Left ventricle myocardium inferior (tissue), 1 donor: ENCODE measurements around the gene ZCWPW1. TPM values are rescaled to one million over a fixed set of nuclear protein-coding genes. Genes with fewer than 3 reads are reported as not detected.
"Not testable (repeated sequence)": the region's sequence is repeated elsewhere in the genome, so short reads cannot be mapped to it uniquely, and the experiment has no call there.

Source experiments
- DNase-seq: peaks from one replicate; pipeline ENCODE4 v3.0.0-alpha.2; 2020
- H3K27ac ChIP-seq: fragments of 200-600 bp; replicated peaks from 2 replicates; pipeline ENCODE4 v1.8.0; 2021
- H3K27me3 ChIP-seq: fragments of 200-600 bp; 2 replicates; pipeline ENCODE4 v1.8.0; 2021; ENCODE audit warnings: low read depth
- H3K36me3 ChIP-seq: fragments of 200-600 bp; 2 replicates; pipeline ENCODE4 v1.8.0; 2021
- H3K4me1 ChIP-seq: fragments of 200-600 bp; 2 replicates; pipeline ENCODE4 v1.8.0; 2021
- H3K4me3 ChIP-seq: fragments of 200-600 bp; 2 replicates; pipeline ENCODE4 v1.8.0; 2021; ENCODE audit warnings: mild to moderate bottlenecking, moderate library complexity
- H3K9me3 ChIP-seq: fragments of 200-600 bp; replicated peaks from 2 replicates; pipeline ENCODE4 v1.8.0; 2021
- CTCF ChIP-seq: fragments of 200-600 bp; IDR thresholded peaks from 2 replicates; pipeline ENCODE4 v1.8.0; 2021; ENCODE audit warnings: antibody characterized with exemption, mild to moderate bottlenecking, borderline replicate concordance
- intact Hi-C: fragments of 100-400 bp; cut with micrococcal nuclease; formaldehyde crosslinking; loops from one replicate; pipeline ENCODE4 v1.11.0; 2022
- total RNA-seq: library from RNA; stranded (reverse); fragmentation: NEBNext Ultra II Directional; extraction: Animal tissue kit (Norgen Biotek cat#: 25700); gene quantifications from one replicate; pipeline ENCODE4 v1.2.1, GENCODE V29; 2021
- donor health status: DM: no; HTN: yes; CAD: no; lungs with severe emphysema.

ZCWPW1 gene
- total RNA-seq, 1 donor from 2014 or later, result 4.6 TPM

GRCh38 chr7:100389437-100390088 is 38.9 kb downstream of the ZCWPW1 start:
- no peak for TF ChIP-seq CTCF
- Histone ChIP-seq H3K9me3 (no peaks in the 10 kb centered on the region), H3K36me3 (no peaks in the 10 kb centered on the region), H3K4me3 (no peak overlapping the region), H3K4me1 (peaks cover 26% of the 10 kb centered on the region), H3K27ac (no peak overlapping the region), H3K27me3 (no peaks in the 10 kb centered on the region)
- DNase-seq, result no peak
- intact Hi-C loops, result no loop called here

- intact Hi-C loops, result no loop called here
- H3K9me3 ChIP-seq, result no peaks in the 10 kb centered on the region
- no peaks in the 10 kb centered on the region for H3K36me3 ChIP-seq
- no peak overlapping the region for H3K27ac ChIP-seq
- peaks cover 26% of the 10 kb centered on the region for H3K4me1 ChIP-seq
- no peak for TF ChIP-seq CTCF
- DNase-seq, result no peak
- H3K4me3 ChIP-seq, result no peak overlapping the region
- H3K27me3 ChIP-seq, result no peaks in the 10 kb centered on the region
These were observed 40.8 kb downstream of the ZCWPW1 start for GRCh38 chr7:100387695-100388094.

- intact Hi-C loops, result no loop called here
- no peak overlapping the region for H3K27ac ChIP-seq
- H3K4me1 ChIP-seq, result peaks cover 26% of the 10 kb centered on the region
- no peak for DNase-seq
- no peaks in the 10 kb centered on the region for H3K9me3 ChIP-seq
- no peak for TF ChIP-seq CTCF
- H3K4me3 ChIP-seq, result no peak overlapping the region
- no peaks in the 10 kb centered on the region for H3K27me3 ChIP-seq
- H3K36me3 ChIP-seq, result no peaks in the 10 kb centered on the region
These were observed 41.6 kb downstream of the ZCWPW1 start for GRCh38 chr7:100386940-100387339.

GRCh38 chr7:100384628-100385294 is 43.7 kb downstream of the ZCWPW1 start:
- intact Hi-C loops, result no loop called here
- no peak for TF ChIP-seq CTCF
- H3K27ac ChIP-seq, result peak overlapping the region; percentile 8

GRCh38 chr7:100382234-100382853 is 46.2 kb downstream of the ZCWPW1 start:
- not testable (repeated sequence) for DNase-seq, H3K4me1 ChIP-seq, H3K27ac ChIP-seq

More at GRCh38 chr7:100384628-100385294, 43.7 kb downstream of the ZCWPW1 start:
- H3K9me3 ChIP-seq, result no peaks in the 10 kb centered on the region
- no peak for DNase-seq
- H3K4me3 ChIP-seq, result no peak overlapping the region
- H3K36me3 ChIP-seq, result no peaks in the 10 kb centered on the region
- H3K4me1 ChIP-seq, result peaks cover 15% of the 10 kb centered on the region
- H3K27me3 ChIP-seq, result no peaks in the 10 kb centered on the region

GRCh38 chr7:100381531-100382233 is 46.8 kb downstream of the ZCWPW1 start:
- H3K36me3 ChIP-seq, H3K4me3 ChIP-seq, DNase-seq, H3K9me3 ChIP-seq, H3K27ac ChIP-seq, intact Hi-C loops, H3K27me3 ChIP-seq, H3K4me1 ChIP-seq: not testable (repeated sequence)

More at GRCh38 chr7:100382234-100382853, 46.2 kb downstream of the ZCWPW1 start:
- intact Hi-C loops, H3K4me3 ChIP-seq, H3K9me3 ChIP-seq, H3K36me3 ChIP-seq, H3K27me3 ChIP-seq: not testable (repeated sequence)
